Suppressor macrophage treated with lipopolysaccharide for 1 hour (primary cell): ENCODE results near the gene THSD7B.
"Not testable (repeated sequence)": the region's sequence is repeated elsewhere in the genome, so short reads cannot be mapped to it uniquely, and the experiment has no call there.

Source experiments
- DNase-seq, 3 donors: peaks; one replicate each; pipeline ENCODE4 v3.0.0-alpha.2; 2020 to 2022

Gene THSD7B

DNA sequence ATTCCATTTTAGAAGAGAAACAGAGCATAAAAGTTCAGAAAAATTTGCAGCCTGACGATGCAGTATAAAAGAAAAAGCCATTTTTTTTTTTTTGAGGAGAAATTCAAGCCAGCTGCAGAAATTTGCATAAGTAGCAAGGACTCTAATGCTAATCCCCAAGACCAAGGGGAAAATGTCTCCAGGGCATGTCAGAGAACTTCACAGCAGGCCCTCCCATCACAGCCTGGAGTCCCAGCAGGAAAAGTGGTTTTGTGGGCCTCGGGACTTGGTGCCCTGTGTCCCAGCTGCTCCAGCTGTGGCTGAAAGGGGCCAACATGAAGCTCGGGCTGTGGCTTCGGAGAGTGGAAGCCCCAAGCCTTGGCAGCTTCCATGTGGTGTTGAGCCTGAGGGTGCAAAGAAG, 873.6 kb downstream of the THSD7B start:
- no peak for DNase-seq

DNA sequence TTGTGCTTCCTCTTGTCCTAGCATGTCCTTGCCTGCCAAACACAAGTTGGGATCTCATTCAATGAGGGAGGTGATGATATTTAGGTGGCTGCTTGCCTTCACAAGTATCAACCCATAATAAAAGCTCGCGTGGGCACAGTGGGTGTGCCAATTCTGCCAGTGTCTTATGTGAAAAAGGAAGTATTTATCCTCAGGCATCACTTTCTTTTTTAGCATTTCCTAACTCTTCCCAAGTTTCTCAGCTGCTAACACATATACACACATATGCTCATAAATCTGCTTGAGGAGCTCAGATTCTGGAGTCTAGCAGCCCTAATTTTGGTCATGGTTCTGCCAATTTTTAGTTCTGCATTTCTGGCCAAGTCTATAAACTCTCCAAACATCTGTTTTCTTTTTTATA, 879.4 kb downstream of the THSD7B start:
- no peak for DNase-seq

DNA sequence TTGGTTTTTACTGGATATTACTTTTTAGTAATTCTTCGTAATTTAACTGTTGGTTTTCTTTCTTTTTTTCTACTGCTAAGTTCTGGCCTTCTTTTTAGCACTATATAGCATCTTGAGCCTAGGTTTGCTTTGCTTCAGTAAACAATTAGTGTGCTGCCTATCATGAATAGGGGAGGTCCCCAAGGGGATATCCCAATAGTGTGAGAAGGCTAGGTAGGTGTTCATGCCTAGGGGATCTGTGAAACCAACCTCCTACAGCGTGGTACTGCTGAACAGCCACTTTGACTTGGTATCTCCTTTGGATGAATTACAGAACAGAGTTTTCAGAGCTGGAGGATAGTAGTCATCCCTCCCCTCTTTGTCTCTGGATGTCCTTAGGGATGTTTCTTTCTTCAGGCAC, 888.7 kb downstream of the THSD7B start:
- no peak for DNase-seq

DNA sequence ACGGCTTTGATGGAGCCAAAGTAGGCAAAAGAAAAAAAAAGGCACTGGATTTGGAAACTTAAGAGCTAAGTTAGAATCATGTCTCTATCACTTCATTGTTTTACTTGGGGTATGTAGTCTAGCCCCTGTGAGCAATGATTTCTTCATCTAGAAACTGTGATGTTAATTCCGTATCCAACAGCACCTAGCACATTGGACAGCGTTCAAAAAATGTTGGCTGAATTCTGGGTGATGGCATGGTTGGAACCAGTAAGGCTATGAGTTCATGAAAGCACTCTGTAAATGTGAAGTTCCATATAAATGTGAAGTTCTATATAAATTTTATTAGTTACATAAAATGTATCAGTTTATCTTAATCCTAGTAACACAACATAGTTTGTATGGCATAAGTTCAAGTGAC, 890.5 kb downstream of the THSD7B start:
- DNase-seq = no peak

GRCh38 chr2:137658433-137658832, 893.1 kb downstream of the THSD7B start:
- DNase-seq = no peak

DNA sequence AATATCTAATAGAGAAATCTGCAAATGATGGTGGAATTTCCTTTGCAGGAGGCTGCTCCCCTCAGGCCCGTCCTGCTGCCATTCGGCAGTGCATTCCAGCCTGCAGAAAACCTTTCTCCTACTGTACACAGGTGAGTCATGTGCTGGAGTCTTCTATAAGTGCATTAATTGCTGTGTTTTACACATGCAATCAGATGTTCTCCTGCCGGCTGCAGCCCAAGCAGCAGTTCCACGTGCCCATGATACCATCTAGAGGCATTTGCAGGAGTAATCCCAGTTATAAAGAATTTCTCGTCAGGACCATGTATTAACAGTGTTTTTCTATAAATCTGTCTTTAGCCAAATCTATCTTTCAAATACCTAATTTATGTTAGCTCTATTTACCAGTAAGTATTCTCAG, 894.3 kb downstream of the THSD7B start:
- no peak for DNase-seq

GRCh38 chr2:137670111-137670510, 904.8 kb downstream of the THSD7B start:
- DNase-seq = no peak

DNA sequence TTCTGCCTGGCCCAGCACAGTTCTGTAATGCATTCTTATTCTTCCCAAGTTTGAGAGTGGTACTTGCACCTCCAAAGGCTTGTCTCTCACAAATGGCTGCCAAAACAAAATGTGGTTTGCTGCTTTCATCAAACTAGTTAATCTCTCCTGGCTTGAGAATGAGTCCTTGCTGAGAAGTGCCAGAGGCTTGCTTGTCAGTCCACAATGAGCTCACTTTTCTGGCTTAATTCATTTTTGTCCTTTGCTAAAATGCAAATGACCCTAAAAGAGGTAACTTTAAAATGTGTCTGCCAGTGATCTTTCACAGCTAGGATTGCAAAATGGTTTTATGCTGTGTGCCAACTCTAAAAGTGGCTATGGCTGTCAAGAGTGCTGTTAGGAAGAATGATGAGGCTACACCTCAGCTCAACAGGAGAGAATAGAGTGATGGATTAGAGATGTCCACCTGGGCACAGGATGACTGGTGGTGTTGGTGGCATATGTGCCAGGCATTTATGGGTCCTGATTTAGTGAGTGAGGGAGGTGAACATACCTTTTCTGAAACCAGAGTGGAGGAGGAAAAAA, 907.7 kb downstream of the THSD7B start:
- DNase-seq = no peak

- no peak for DNase-seq
These were observed 909.6 kb downstream of the THSD7B start for GRCh38 chr2:137674991-137675390.

GRCh38 chr2:137675584-137676327, 910.4 kb downstream of the THSD7B start:
- DNase-seq = no peak

GRCh38 chr2:137676346-137676745, 911.0 kb downstream of the THSD7B start:
- no peak for DNase-seq

- no peak for DNase-seq
These were observed 912.1 kb downstream of the THSD7B start for GRCh38 chr2:137677466-137677865.

GRCh38 chr2:137689549-137689948, 924.2 kb downstream of the THSD7B start:
- DNase-seq = no peak

- no peak for DNase-seq
These were observed 928.2 kb downstream of the THSD7B start for GRCh38 chr2:137693534-137693933.

DNA sequence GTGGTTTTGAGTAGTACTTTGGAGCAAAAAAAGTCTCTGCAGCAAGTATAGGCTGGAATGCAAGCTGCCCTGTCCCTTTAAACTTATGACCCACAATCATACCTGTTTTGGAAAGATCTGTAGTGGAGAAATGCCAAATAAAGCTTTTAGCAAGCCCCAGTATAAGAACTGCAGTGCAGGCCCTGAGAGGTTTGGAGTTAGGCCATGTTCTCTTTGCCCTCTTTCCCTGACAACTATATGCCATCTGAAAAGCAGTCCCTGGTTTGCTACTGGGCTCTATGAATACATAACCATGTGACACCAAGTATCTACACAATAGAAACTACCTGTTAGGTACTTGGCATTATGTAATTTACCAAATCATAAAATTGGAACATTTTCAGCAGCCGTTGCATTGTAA, 931.6 kb downstream of the THSD7B start:
- no peak for DNase-seq

GRCh38 chr2:137700250-137700649, 934.9 kb downstream of the THSD7B start:
- DNase-seq = not testable (repeated sequence)

DNA sequence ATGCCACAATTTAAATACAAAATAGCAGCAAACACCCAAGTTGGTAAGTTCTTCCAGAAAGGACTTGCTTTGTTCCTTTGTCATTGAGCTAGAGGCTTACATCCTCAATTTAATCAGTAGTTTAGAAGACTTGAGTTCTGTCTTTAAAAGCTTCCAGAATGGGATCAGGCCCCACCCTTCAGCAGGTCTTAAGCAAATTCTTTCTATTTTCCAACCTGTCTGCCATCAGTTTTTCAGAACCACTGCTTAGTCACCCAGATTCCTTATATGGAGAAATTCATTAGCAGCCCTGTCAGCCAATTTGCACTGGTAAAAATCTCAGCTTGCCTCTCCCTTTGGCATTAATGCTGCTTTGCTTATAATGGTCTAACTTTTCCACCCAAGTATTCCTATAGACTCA, 935.3 kb downstream of the THSD7B start:
- DNase-seq = no peak

- no peak for DNase-seq
These were observed 940.0 kb downstream of the THSD7B start for GRCh38 chr2:137705296-137705695.

GRCh38 chr2:137706786-137707613, 941.7 kb downstream of the THSD7B start:
- DNase-seq = no peak

DNA sequence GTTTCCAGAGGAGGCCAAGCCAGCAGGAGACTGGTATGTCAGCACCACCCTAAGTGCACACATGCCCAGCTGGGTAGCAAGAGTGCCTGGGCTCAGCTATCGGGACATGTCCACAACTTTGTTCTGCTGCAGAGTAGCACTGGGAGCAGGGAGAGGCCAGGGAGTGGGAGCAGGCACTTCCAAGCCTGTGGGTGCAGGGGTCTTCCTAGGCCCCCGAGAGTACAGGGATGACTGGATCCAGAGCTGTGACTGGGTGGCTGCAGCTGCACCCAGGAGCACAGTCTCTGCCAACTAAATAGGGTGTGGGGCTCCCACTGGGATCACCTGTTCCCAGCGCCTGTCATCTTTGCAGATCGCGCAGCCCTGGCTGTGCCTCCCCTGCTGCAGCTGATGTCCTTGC, 943.0 kb downstream of the THSD7B start:
- DNase-seq = no peak

GRCh38 chr2:137715731-137716191, 950.4 kb downstream of the THSD7B start:
- no peak for DNase-seq

DNA sequence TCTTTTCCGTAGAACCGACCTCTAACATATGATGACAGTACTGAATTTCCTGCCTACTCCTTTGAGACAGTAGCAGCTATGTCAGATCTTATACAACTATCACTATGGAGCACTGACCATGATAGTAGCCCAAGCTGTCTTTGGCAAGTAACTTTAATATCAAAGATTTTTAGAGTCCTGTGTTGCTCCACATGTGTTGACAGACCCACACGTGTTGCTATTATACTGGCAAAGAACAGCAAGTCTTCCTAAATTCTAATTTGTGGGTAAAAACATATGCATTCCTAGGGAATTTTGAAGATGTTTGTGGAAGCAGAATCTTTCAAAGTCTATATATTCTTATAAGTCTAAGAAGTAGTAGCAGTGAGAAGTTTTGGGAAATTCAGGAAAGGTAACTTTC, 953.4 kb downstream of the THSD7B start:
- no peak for DNase-seq

GRCh38 chr2:137721733-137722132, 956.4 kb downstream of the THSD7B start:
- DNase-seq = no peak

GRCh38 chr2:137724912-137725311, 959.6 kb downstream of the THSD7B start:
- no peak for DNase-seq
